ENCODE results near the gene GNAT1.
"Not testable (repeated sequence)": the region's sequence is repeated elsewhere in the genome, so short reads cannot be mapped to it uniquely, and the experiment has no call there.

The GNAT1 gene

DNA sequence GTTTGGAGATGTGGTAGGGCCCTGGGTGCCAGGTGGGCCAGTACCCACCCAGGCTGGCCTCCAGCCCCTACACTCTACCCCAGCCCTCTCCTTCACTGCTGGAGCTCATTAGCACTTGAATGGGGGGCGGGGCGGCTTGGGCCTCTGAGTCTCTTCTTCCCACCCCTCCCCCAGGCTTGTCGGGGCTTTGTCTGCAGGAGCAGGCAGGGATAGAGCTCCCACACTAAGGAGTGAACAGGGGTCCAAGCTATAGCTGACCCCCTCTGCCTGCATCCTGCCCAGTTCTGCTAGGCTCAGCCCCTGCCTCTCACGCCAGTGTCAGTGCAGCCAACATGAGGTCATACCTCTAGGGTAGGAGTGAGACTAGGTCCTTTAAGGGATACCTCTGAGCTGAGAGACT is 49.8 kb downstream of the GNAT1 start:
- in situ Hi-C loops (cut with HindIII; ENCODE audit: low sequenced_read_pairs) = loop anchor here (5.0 kb wide), 2 partner anchors 49 to 129 kb away; partner anchors contain the start of gene GNAT1
- DNase-seq (ENCODE audit: low read depth) = no peak
- no peak for TF ChIP-seq CTCF (IDR thresholded peaks at IDR 0.05; ENCODE audit: low read depth, low read length, missing control alignments)

GRCh38 chr3:50241713-50242380 is 50.4 kb downstream of the GNAT1 start:
- in situ Hi-C loops (cut with HindIII; ENCODE audit: low sequenced_read_pairs) = loop anchor here (5.0 kb wide), 2 partner anchors 50 to 130 kb away; partner anchors contain the start of gene GNAT1
- no peak overlapping the region for H3K4me3 ChIP-seq (ENCODE audit: low read depth, low read length)
- TF ChIP-seq CTCF (IDR thresholded peaks at IDR 0.05; ENCODE audit: low read depth, low read length, missing control alignments) = no peak
- no peak for DNase-seq (ENCODE audit: low read depth)

More for the DNA sequence above, 49.8 kb downstream of the GNAT1 start:
- no peak overlapping the region for H3K4me3 ChIP-seq (ENCODE audit: low read depth, low read length)

DNA sequence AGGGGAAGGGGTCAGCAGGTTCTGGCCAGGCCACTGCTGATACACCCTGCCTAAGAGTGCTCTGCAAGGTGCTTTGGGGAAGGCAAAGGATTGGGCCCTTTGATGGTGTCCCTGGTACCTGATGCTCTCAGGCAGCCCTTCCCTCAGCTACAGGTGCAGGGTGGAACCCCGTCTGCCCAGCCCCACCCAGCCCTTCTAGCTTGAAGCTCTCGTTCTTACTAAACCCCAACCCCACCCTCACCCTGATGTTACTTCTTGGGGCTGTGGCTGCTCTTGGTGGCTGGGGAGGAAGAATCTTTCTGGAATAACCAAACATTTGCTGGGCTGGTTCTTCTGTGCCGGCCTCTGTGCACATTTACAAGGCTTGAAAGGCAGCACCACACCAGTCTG is 51.0 kb downstream of the GNAT1 start:
- H3K4me3 ChIP-seq (ENCODE audit: low read depth, low read length) = no peak overlapping the region
- in situ Hi-C loops (cut with HindIII; ENCODE audit: low sequenced_read_pairs) = loop anchor here (5.0 kb wide), 2 partner anchors 50 to 130 kb away; partner anchors contain the start of gene GNAT1
- no peak for DNase-seq (ENCODE audit: low read depth)
- no peak for TF ChIP-seq CTCF (IDR thresholded peaks at IDR 0.05; ENCODE audit: low read depth, low read length, missing control alignments)

DNA sequence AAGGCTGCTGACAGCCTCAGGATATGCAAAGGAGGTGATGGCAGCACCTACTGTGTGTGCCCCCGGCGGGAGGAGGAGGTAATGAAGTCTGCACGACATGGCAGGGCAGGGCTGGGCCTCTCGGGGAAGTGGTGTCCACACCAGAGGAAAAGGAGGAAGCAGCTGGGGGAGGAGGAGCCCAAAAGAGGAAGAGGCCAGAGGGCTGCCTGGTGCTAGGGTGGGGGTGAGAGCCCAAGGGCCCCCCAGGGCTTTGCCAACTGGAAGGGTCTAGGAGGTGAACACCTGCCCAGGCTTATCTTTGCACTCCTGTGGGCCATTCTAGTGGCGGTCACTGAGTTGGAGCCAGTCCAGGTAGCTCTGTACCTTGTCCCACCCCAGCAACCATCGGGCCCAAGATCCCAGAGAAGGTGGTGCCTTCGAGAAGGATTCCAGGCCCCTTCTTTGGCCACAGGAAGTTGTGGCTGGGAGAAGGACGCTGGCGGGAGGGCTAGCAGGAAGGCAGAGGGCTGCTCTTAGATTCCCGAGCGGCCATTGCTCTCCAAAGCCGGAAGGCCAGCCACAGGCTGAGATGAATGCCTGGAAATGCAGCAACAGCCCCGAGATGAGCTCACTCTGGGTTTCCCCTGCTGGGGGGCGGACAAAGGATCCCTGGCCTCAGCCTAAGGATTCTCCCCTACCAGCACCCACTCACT is 51.6 kb downstream of the GNAT1 start:
- DNase-seq (ENCODE audit: low read depth) = no peak
- no peak for TF ChIP-seq CTCF (IDR thresholded peaks at IDR 0.05; ENCODE audit: low read depth, low read length, missing control alignments)
- in situ Hi-C loops (cut with HindIII; ENCODE audit: low sequenced_read_pairs) = loop anchor here (5.0 kb wide), 2 partner anchors 51 to 131 kb away; partner anchors contain the start of gene GNAT1
- no peak overlapping the region for H3K4me3 ChIP-seq (ENCODE audit: low read depth, low read length)

DNA sequence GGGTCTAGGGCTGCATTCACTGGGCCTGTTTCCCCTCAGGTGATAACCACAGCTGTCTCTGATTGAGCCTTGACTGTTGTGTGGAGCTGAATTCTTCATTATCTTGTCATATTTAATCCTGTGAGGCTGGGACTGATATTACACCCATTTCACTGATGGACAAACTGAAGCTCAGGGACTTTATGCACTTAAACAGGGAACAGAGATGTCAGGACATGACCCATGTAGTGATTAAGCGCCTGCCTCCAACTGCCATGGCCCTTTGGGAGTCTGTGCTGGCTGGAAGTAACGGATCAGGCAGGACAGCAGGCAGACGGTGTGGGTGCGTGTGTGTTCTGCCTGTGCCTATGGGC is 52.1 kb downstream of the GNAT1 start:
- TF ChIP-seq CTCF (IDR thresholded peaks at IDR 0.05; ENCODE audit: low read depth, low read length, missing control alignments) = no peak
- in situ Hi-C loops (cut with HindIII; ENCODE audit: low sequenced_read_pairs) = loop anchor here (5.0 kb wide), 2 partner anchors 51 to 131 kb away; partner anchors contain the start of gene GNAT1
- no peak for DNase-seq (ENCODE audit: low read depth)
- no peak overlapping the region for H3K4me3 ChIP-seq (ENCODE audit: low read depth, low read length)

DNA sequence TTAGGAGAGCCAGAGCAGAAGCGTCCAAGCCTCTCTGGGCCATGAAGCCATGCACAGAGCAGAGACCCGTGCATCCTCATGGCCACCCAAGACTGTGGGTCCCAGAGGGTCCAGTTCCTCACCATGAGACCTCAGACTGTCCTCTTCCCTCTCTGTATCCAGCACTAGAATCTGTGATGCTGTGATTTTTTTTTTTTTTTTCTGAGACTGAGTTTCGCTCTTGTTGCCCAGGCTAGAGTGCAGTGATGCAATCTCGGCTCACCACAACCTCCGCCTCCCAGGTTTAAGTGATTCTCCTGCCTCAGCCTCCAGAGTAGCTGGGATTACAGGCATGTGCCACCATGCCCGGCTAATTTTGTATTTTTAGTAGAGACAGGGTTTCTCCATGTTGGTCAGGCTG is 53.4 kb downstream of the GNAT1 start:
- in situ Hi-C loops (cut with HindIII; ENCODE audit: low sequenced_read_pairs) = loop anchor here (5.0 kb wide), 2 partner anchors 53 to 133 kb away; partner anchors contain the start of gene GNAT1
- H3K4me3 ChIP-seq (ENCODE audit: low read depth, low read length); DNase-seq (ENCODE audit: low read depth): not testable (repeated sequence)

GRCh38 chr3:50245251-50245745 is 53.9 kb downstream of the GNAT1 start:
- in situ Hi-C loops (cut with HindIII; ENCODE audit: low sequenced_read_pairs) = no loop called here
- no peak for DNase-seq (ENCODE audit: low read depth)
- TF ChIP-seq CTCF (IDR thresholded peaks at IDR 0.05; ENCODE audit: low read depth, low read length, missing control alignments) = no peak
- H3K4me3 ChIP-seq (ENCODE audit: low read depth, low read length) = no peak overlapping the region
